GM19467 (cell line): ENCODE measurements around the gene PEAK3.

ENCODE experiments used
- ATAC-seq: cut with Tn5 transposase; IDR thresholded peaks from one replicate; pipeline ENCODE4 v1.9.1; 2021; ENCODE audit warnings: mild to moderate bottlenecking, moderate library complexity; ENCODE audit not compliant: unreplicated experiment

PEAK3 gene

GRCh38 chr19:2315818-2316353 is 33.9 kb upstream of the PEAK3 start:
- ATAC-seq = no peak

GRCh38 chr19:2315121-2315817 is 33.3 kb upstream of the PEAK3 start:
- ATAC-seq = no peak

- no peak for ATAC-seq
These were observed 31.0 kb upstream of the PEAK3 start for GRCh38 chr19:2312820-2313501.

- no peak for ATAC-seq
These were observed 29.1 kb upstream of the PEAK3 start for GRCh38 chr19:2311093-2311492.

- ATAC-seq = no peak
These were observed 27.9 kb upstream of the PEAK3 start for GRCh38 chr19:2309734-2310362.

- ATAC-seq = no peak
These were observed 26.2 kb upstream of the PEAK3 start, which contains the start of gene LINGO3 for GRCh38 chr19:2308114-2308556. Gene LINGO3 (minus strand): TSS chr19:2308154. CDS start chr19:2291776, 16,378 bp downstream.

- ATAC-seq = no peak
These were observed 25.6 kb upstream of the PEAK3 start for GRCh38 chr19:2307518-2308012.

- no peak for ATAC-seq
These were observed 25.0 kb upstream of the PEAK3 start for GRCh38 chr19:2306971-2307370.

- no peak for ATAC-seq
These were observed 24.4 kb upstream of the PEAK3 start for GRCh38 chr19:2306281-2306806.

- ATAC-seq = no peak
These were observed 23.7 kb upstream of the PEAK3 start for GRCh38 chr19:2305452-2306280.

GRCh38 chr19:2303211-2303798 is 21.3 kb upstream of the PEAK3 start:
- ATAC-seq = no peak

- ATAC-seq = no peak
These were observed 20.6 kb upstream of the PEAK3 start for GRCh38 chr19:2302319-2303210.

- ATAC-seq = no peak
These were observed 18.6 kb upstream of the PEAK3 start for GRCh38 chr19:2300533-2300932.

GRCh38 chr19:2296141-2296540 is 14.2 kb upstream of the PEAK3 start:
- no peak for ATAC-seq

GRCh38 chr19:2294687-2295335 is 12.8 kb upstream of the PEAK3 start:
- no peak for ATAC-seq

GRCh38 chr19:2291185-2291751 is 9.3 kb upstream of the PEAK3 start:
- ATAC-seq = no peak

GRCh38 chr19:2290441-2291184 is 8.6 kb upstream of the PEAK3 start:
- no peak for ATAC-seq
